Breast epithelium (tissue), 4 donors: ENCODE measurements around the gene MLLT6. TPM values are rescaled to one million over a fixed set of nuclear protein-coding genes. Genes with fewer than 3 reads are reported as not detected.

Experiments
- DNase-seq, 2 donors: peaks; one replicate each; pipeline ENCODE4 v3.0.0-alpha.2; 2019; ENCODE audit warnings: low spot score in 2 of 2
- H3K27ac ChIP-seq, 2 donors: fragments of 200-600 bp; sonication (generic) in 1 of 2; one replicate each; pipeline ENCODE4 v1.5.1; 2016 to 2019; ENCODE audit warnings: mild to moderate bottlenecking in 1 of 2
- H3K27me3 ChIP-seq, 2 donors: fragments of 200-600 bp; sonication (generic) in 1 of 2; one replicate each; pipeline versions ENCODE4 v1.5.1 to v1.6.0; 2017 to 2019; ENCODE audit warnings: control low read depth in 1 of 2, mild to moderate bottlenecking in 1 of 2
- H3K36me3 ChIP-seq: fragments of 200-600 bp; one replicate; pipeline ENCODE4 v1.5.1; 2019
- H3K4me1 ChIP-seq, 2 donors: fragments of 200-600 bp; sonication (generic); one replicate each; pipeline ENCODE4 v1.5.1; 2016 to 2019; ENCODE audit warnings: control low read depth in 1 of 2
- H3K4me3 ChIP-seq, 3 donors: fragments of 200-600 bp; sonication (generic); 1 replicate in 2 of 3; 2 replicates in 1 of 3; pipeline ENCODE4 v1.5.1; 2016 to 2019; ENCODE audit warnings: mild to moderate bottlenecking in 3 of 3, moderate library complexity in 2 of 3
- H3K9me3 ChIP-seq, 2 donors: fragments of 200-600 bp; sonication (generic) in 1 of 2; one replicate each; pipeline ENCODE4 v1.5.1; 2016 to 2019; ENCODE audit warnings: control low read depth in 1 of 2
- POLR2A ChIP-seq: fragments of 450-650 bp; IDR thresholded peaks from one replicate; pipeline ENCODE4 v1.6.1; 2016; ENCODE audit warnings: antibody characterized with exemption, mild to moderate bottlenecking, moderate library complexity
- POLR2AphosphoS5 ChIP-seq, 3 donors: sonication (generic); formaldehyde crosslinking; IDR thresholded peaks; one replicate each; pipeline ENCODE4 v1.6.1; 2017; ENCODE audit warnings: antibody characterized with exemption in 3 of 3
- intact Hi-C: fragments of 100-400 bp; cut with DNase I; formaldehyde crosslinking; loops from one replicate; pipeline ENCODE4 v1.15.1; 2023; ENCODE audit warnings: low total_unique reads
- total RNA-seq, 3 donors: library from RNA; depleted of rRNA; stranded (reverse); fragments of >200 nt; gene quantifications; one replicate each; pipeline ENCODE4 v1.1.0, GENCODE V29; 2016
- TF ChIP-seq, protein P1 (sequence below), 3 donors: fragments of 450-650 bp; IDR thresholded peaks; one replicate each; pipeline ENCODE4 v1.5.1; 2016 to 2017; ENCODE audit warnings: antibody characterized with exemption in 3 of 3, mild to moderate bottlenecking in 3 of 3, moderate library complexity in 3 of 3

The MLLT6 gene
- total RNA-seq, 3 donors from 2014 or later: 41.9 to 101 (median 90.5) TPM

GRCh38 chr17:38773258-38773657 is 68.2 kb downstream of the MLLT6 start:
- no peak overlapping the region for H3K4me3 ChIP-seq
- TF ChIP-seq POLR2A (no peak), POLR2AphosphoS5 (IDR thresholded peaks at IDR 0.05) (no peak)
- TF ChIP-seq, protein P1, sequence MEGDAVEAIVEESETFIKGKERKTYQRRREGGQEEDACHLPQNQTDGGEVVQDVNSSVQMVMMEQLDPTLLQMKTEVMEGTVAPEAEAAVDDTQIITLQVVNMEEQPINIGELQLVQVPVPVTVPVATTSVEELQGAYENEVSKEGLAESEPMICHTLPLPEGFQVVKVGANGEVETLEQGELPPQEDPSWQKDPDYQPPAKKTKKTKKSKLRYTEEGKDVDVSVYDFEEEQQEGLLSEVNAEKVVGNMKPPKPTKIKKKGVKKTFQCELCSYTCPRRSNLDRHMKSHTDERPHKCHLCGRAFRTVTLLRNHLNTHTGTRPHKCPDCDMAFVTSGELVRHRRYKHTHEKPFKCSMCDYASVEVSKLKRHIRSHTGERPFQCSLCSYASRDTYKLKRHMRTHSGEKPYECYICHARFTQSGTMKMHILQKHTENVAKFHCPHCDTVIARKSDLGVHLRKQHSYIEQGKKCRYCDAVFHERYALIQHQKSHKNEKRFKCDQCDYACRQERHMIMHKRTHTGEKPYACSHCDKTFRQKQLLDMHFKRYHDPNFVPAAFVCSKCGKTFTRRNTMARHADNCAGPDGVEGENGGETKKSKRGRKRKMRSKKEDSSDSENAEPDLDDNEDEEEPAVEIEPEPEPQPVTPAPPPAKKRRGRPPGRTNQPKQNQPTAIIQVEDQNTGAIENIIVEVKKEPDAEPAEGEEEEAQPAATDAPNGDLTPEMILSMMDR (IDR thresholded peaks at IDR 0.05): no peak
- no peaks in the 10 kb centered on the region for H3K27me3 ChIP-seq
- intact Hi-C loops: no loop called here
- no peak overlapping the region for H3K27ac ChIP-seq
- H3K9me3 ChIP-seq: no peaks in the 10 kb centered on the region
- DNase-seq: no peak
- H3K36me3 ChIP-seq: peaks cover 9% of the 10 kb centered on the region
- no peaks in the 10 kb centered on the region for H3K4me1 ChIP-seq

DNA sequence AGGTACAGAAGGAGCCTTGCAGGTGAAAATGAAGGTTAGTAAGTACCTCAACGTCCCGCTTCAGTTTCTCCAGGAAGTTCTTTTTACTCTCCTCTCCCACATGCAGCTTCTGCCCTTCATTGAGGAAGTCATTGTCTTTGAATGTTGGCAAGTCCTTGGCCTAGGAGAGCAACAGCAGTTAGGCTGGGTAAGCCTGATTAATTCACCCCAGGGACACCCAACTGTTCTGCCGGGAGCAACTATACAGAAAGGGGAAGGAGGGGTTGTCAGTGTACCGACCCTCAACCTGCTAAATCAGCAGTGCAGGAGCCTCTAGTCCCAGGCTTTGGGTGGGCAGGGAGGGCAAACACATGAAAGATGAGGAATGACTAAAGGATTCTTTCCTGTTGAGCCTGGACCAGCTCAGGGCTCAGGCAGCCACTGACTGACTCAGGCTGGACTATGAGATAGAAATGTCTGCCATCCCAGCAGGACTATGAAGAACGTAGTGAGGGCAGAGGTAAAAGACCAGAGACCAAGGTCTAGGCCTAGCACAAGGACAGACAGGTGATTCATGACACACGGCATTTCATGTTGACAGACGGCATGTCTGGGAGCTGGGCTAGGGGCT is 72.7 kb downstream of the MLLT6 start:
- intact Hi-C loops: loop anchor here (1.0 kb wide), 1 partner anchor 39 kb away; no protein-coding TSS in a partner anchor
- TF ChIP-seq POLR2A: no peak
- TF ChIP-seq, protein P1 (IDR thresholded peaks at IDR 0.05): no peak
- no peak for TF ChIP-seq POLR2AphosphoS5 (IDR thresholded peaks at IDR 0.05)
- H3K27ac ChIP-seq: no peak overlapping the region
- no peaks in the 10 kb centered on the region for H3K27me3 ChIP-seq
- DNase-seq: no peak
- peaks cover 35% of the 10 kb centered on the region for H3K36me3 ChIP-seq
- no peaks in the 10 kb centered on the region for H3K9me3 ChIP-seq
- H3K4me3 ChIP-seq: no peak overlapping the region
- no peaks in the 10 kb centered on the region for H3K4me1 ChIP-seq

Other genes starting within 250 kb of the MLLT6 start
- 10 to 100 TPM in 1 of 3 donors, 1 to 10 TPM in 2; 4.2 to 10.8 (median 8.8) TPM for gene SRCIN1, start 99.3 kb upstream of the MLLT6 start, total RNA-seq
- 1 to 10 TPM; 2.0 to 2.1 (median 2.0) TPM for gene EPOP, start 30.3 kb upstream of the MLLT6 start, total RNA-seq
- gene CISD3, start 25.1 kb downstream of the MLLT6 start, total RNA-seq: 10 to 100 TPM in 2 of 3 donors, 1 to 10 TPM in 1; 8.9 to 15.0 (median 12.5) TPM
- gene PCGF2, start 43.1 kb downstream of the MLLT6 start, total RNA-seq: 1 to 10 TPM; 6.4 to 9.5 (median 9.3) TPM
- gene PSMB3, start 47.5 kb downstream of the MLLT6 start, total RNA-seq: 100 to 1,000 TPM; 132 to 214 (median 167) TPM
- 10 to 100 TPM; 43.0 to 52.8 (median 43.6) TPM for gene PIP4K2B, start 94.3 kb downstream of the MLLT6 start, total RNA-seq
- gene CWC25, start 120.0 kb downstream of the MLLT6 start, total RNA-seq: 10 to 100 TPM; 22.1 to 42.0 (median 28.2) TPM
- gene RPL23, start 148.4 kb downstream of the MLLT6 start, total RNA-seq: 1,000 to 10,000 TPM; 1,871 to 2,586 (median 2,024) TPM
- 100 to 1,000 TPM in 1 of 3 donors, 10 to 100 TPM in 2; 88.7 to 145 (median 92.8) TPM for gene LASP1, start 164.8 kb downstream of the MLLT6 start, total RNA-seq